Femur (tissue), 1 donor: Measurements from ENCODE around the gene NTF3.

ENCODE experiments used
- DNase-seq: peaks from one replicate; pipeline ENCODE4 v3.0.0-alpha.2; 2017

The NTF3 gene

GRCh38 chr12:5433081-5433844 is 1.4 kb downstream of the NTF3 start:
- no peak for DNase-seq

GRCh38 chr12:5433845-5434646 is 2.1 kb downstream of the NTF3 start:
- DNase-seq, result no peak

- DNase-seq, result no peak
Measured at GRCh38 chr12:5434647-5435560, 3.0 kb downstream of the NTF3 start.

DNA sequence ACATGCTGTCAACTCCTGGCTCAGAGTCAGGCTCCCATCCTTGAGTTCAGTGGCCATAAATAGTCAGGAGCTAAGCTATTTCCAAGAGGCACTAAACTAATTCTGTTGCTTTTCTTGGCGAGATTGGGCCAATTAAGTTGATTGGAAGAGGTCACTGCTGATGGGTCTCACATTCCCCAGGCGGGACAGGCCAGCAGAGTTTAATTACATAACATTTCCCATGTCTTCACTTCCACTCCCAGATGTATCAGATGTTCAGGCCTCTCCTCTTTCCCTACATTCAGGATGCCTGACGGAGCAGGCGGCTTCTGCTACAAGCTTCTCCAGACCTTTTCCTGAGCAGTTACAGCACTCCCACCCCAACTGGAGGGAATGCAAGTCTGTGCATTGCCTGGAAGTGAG is 5.3 kb downstream of the NTF3 start:
- DNase-seq, result no peak

- no peak for DNase-seq
Measured at GRCh38 chr12:5437589-5437988, 5.7 kb downstream of the NTF3 start.

GRCh38 chr12:5438671-5439200 is 6.8 kb downstream of the NTF3 start:
- no peak for DNase-seq

- no peak for DNase-seq
Measured at GRCh38 chr12:5439371-5439771, 7.5 kb downstream of the NTF3 start.

GRCh38 chr12:5439788-5440300 is 7.9 kb downstream of the NTF3 start:
- DNase-seq, result no peak

DNA sequence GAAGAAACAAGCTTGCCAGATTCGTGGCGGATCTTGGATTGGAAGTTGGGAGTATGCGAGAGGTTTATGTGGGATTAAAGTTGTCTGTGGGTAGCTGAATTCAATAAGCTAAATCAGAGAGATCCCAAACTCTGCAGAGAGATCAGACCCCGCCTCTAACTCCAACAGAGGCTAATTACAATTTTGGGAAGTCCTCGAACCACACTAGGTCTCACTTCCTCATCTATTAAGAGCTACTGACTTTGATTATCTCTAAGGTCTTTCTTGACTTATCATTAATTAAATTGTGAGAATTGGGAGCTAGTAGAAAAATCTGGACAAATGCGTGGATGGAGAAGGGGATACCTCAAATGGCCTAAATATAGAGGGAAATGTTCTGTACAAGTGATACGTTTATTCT is 9.1 kb downstream of the NTF3 start:
- no peak for DNase-seq

GRCh38 chr12:5441497-5442236 is 9.8 kb downstream of the NTF3 start:
- DNase-seq, result no peak

- DNase-seq, result peak; percentile 40
Measured at GRCh38 chr12:5442251-5443006, 10.5 kb downstream of the NTF3 start.

DNA sequence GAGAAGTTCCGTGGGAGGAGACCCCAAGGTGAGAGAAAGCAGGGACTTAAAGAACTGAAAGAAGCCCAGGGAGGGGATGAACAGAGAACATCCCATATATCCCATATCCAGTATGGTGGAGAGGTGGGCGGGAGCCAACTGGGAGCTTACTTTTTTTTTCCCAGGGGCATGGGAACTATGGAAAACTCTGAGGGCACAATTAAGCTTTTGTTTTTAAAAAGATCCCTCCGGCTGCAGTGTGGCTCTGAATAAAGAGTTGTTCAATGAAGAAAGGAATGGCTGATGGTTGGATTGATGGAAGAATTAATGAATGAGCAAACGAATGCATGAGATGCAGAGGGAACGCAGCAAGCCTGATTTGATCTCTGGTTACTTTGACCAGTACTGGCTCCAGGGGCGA is 12.6 kb downstream of the NTF3 start:
- DNase-seq, result no peak

- DNase-seq, result no peak
Measured at GRCh38 chr12:5447320-5447719, 15.4 kb downstream of the NTF3 start.

DNA sequence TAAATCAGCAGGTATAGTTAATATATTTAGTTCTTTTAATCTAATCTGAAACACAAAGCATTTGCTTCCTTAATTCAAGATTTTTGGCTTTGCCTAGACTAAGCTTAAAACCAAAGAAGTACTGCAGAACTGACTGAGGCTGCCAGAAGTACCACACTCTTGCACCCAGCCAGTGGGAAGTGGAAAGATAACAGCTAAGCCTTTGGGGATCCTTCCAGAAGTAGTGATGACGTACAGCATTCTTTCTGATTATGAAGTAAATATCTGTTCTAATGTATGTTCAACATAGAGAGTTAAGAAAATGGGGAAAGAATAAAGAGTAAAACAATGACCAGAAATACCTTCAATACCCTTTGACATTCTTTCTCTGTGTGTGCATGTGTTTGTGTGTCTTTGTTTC is 19.3 kb downstream of the NTF3 start:
- DNase-seq, result no peak

DNA sequence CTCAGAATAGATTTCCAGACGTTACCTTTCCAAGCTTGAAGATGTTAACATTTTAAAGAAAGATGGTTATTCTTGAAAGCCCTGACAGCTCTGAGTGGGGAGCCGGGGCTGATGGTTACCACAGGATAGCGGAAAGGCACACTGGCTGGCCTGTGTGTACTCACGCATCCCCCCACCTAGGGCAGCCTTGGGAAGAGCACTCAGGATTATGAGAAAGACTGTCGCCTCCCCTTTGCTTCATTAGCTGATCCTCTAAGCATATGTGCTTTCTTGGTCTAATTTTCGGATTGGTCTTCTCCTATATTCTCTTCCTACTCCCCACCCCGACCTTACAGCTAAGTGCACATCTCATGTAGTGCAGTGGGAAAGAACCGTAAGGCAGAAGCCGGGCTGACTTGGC is 20.7 kb downstream of the NTF3 start:
- DNase-seq, result no peak

DNA sequence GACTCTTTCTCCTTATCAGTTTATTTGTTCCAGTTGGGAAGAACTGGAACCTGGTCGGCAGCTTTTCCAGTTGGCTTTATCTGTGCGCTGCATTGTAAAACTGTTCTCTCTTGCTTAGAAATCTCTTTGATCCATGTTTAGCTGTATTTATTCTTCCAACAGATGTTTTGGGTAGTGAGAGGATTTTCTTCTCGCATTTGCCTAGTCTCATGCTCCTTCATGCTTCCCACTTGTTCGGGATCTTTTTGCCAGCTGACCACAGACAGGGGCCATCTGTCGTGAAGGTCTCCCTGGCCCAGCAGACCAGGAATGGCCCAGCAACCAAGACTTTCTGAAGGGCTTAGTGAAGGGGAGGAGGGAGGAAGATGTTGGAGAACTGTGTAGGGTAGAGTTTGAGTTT is 21.6 kb downstream of the NTF3 start:
- no peak for DNase-seq

DNA sequence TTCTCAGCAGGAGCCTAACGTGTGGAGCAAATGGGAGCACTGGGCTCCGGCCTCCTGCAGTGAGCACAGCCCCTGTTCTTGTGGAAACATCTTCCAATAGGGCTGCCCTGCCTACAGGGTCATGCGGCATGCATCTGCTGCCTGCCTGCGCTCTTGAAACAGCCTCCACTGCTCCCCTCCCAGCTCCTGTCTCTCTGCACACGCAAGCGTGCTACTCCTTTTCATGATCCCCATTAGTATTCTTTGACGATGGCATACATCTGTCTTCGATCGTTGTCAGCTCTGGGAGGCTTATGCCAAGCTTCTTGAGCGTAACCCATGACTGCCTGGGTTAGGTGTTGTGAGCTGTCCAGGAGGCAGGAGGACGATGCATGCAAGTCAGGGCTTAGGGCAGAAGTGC is 23.1 kb downstream of the NTF3 start:
- no peak for DNase-seq

GRCh38 chr12:5456030-5456429 is 24.1 kb downstream of the NTF3 start:
- DNase-seq, result no peak

- no peak for DNase-seq
Measured at GRCh38 chr12:5456906-5457305, 25.0 kb downstream of the NTF3 start.

- no peak for DNase-seq
Measured at GRCh38 chr12:5458229-5459050, 26.5 kb downstream of the NTF3 start.
